SU-DHL-6 (cell line): ENCODE data around the gene DGKG.

Source experiments
- H2AFZ ChIP-seq: fragments of 200-600 bp; sonication (generic); 2 replicates; pipeline ENCODE4 v1.6.1; 2014; ENCODE audit warnings: low read depth, mild to moderate bottlenecking, moderate library complexity, mixed read lengths, antibody characterized with exemption, low read length; ENCODE audit not compliant: severe bottlenecking
- H3F3A ChIP-seq: fragments of 200-600 bp; shearing (Covaris generic); 2 replicates; pipeline ENCODE4 v1.6.0; 2016; ENCODE audit warnings: antibody characterized with exemption, mild to moderate bottlenecking; ENCODE audit not compliant: insufficient read depth
- H3K27ac ChIP-seq: fragments of 200-600 bp; sonication (generic); 2 replicates; pipeline ENCODE4 v1.5.1; 2016; ENCODE audit warnings: low read depth, mild to moderate bottlenecking, low read length, moderate library complexity, mixed read lengths
- H3K27me3 ChIP-seq: fragments of 200-600 bp; sonication (generic), shearing (Covaris generic); 2 replicates; pipeline ENCODE4 v1.6.0; 2014; ENCODE audit warnings: mild to moderate bottlenecking, low read length
- H3K36me3 ChIP-seq: fragments of 200-600 bp; sonication (generic); 2 replicates; pipeline ENCODE4 v1.6.1; 2014; ENCODE audit warnings: mild to moderate bottlenecking, low read length, mixed read lengths
- H3K4me2 ChIP-seq: fragments of 300-600, 200-600 bp; shearing (Covaris generic), sonication (generic); 2 replicates; pipeline ENCODE4 v1.6.0; 2014; ENCODE audit warnings: low read length, low read depth, mild to moderate bottlenecking; ENCODE audit not compliant: poor library complexity, severe bottlenecking
- H3K4me3 ChIP-seq: fragments of 200-600 bp; sonication (generic); 2 replicates; pipeline ENCODE4 v1.5.1; 2014; ENCODE audit warnings: antibody characterized with exemption, low read length, mild to moderate bottlenecking, mixed read lengths; ENCODE audit not compliant: insufficient read depth, poor library complexity, severe bottlenecking
- H3K79me2 ChIP-seq: fragments of 200-600 bp; sonication (generic); 2 replicates; pipeline ENCODE4 v1.6.1; 2014; ENCODE audit warnings: mild to moderate bottlenecking, low read length, moderate library complexity; ENCODE audit not compliant: insufficient read depth
- H3K9ac ChIP-seq: fragments of 200-600 bp; sonication (generic); 2 replicates; pipeline ENCODE4 v1.7.0; 2014; ENCODE audit warnings: mild to moderate bottlenecking, low read length
- H3K9me2 ChIP-seq: fragments of 200-600 bp; sonication (generic); replicated peaks from 2 replicates; pipeline ENCODE4 v1.6.1; 2014; ENCODE audit warnings: low read length; ENCODE audit not compliant: insufficient read depth
- H3K9me3 ChIP-seq: fragments of 200-600 bp; sonication (generic); 2 replicates; pipeline ENCODE4 v1.6.1; 2014; ENCODE audit warnings: low read length, mixed read lengths; ENCODE audit not compliant: insufficient read depth
- H4K20me1 ChIP-seq: fragments of 200-600 bp; sonication (generic); 2 replicates; pipeline ENCODE4 v1.6.1; 2014; ENCODE audit warnings: low read depth, mild to moderate bottlenecking, antibody characterized with exemption, low read length, moderate library complexity, mixed read lengths
- EZH2phosphoT487 ChIP-seq: fragments of 200-600 bp; sonication (generic), shearing (Covaris generic); conservative IDR thresholded peaks from 2 replicates; pipeline ENCODE4 v1.6.1; 2018; ENCODE audit warnings: mild to moderate bottlenecking, antibody characterized with exemption, low read length, moderate library complexity, mixed read lengths
- TF ChIP-seq, protein P1 (sequence below): fragments of 200-600 bp; sonication (generic); IDR thresholded peaks from one replicate; pipeline ENCODE4 v1.5.1; 2017; ENCODE audit warnings: antibody characterized with exemption, mild to moderate bottlenecking, low read length, moderate library complexity; ENCODE audit not compliant: insufficient read depth, poor library complexity, severe bottlenecking

The DGKG gene

GRCh38 chr3:186164696-186165095, 197.3 kb downstream of the DGKG start:
- H4K20me1 ChIP-seq, result no peaks in the 10 kb centered on the region
- H3K4me2 ChIP-seq, result no peak overlapping the region
- H3K79me2 ChIP-seq, result no peaks in the 10 kb centered on the region
- no peaks in the 10 kb centered on the region for H3K9me2 ChIP-seq
- no peak overlapping the region for H2AFZ ChIP-seq
- H3K27ac ChIP-seq, result no peak overlapping the region
- TF ChIP-seq, protein P1, sequence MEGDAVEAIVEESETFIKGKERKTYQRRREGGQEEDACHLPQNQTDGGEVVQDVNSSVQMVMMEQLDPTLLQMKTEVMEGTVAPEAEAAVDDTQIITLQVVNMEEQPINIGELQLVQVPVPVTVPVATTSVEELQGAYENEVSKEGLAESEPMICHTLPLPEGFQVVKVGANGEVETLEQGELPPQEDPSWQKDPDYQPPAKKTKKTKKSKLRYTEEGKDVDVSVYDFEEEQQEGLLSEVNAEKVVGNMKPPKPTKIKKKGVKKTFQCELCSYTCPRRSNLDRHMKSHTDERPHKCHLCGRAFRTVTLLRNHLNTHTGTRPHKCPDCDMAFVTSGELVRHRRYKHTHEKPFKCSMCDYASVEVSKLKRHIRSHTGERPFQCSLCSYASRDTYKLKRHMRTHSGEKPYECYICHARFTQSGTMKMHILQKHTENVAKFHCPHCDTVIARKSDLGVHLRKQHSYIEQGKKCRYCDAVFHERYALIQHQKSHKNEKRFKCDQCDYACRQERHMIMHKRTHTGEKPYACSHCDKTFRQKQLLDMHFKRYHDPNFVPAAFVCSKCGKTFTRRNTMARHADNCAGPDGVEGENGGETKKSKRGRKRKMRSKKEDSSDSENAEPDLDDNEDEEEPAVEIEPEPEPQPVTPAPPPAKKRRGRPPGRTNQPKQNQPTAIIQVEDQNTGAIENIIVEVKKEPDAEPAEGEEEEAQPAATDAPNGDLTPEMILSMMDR, result no peak
- no peak for TF ChIP-seq EZH2phosphoT487
- no peaks in the 10 kb centered on the region for H3K36me3 ChIP-seq
- no peaks in the 10 kb centered on the region for H3K27me3 ChIP-seq
- no peak overlapping the region for H3K9ac ChIP-seq
- no peaks in the 10 kb centered on the region for H3F3A ChIP-seq
- no peak overlapping the region for H3K4me3 ChIP-seq
- no peaks in the 10 kb centered on the region for H3K9me3 ChIP-seq

GRCh38 chr3:186162221-186162620, 199.8 kb downstream of the DGKG start:
- Histone ChIP-seq H3K9me3 (no peaks in the 10 kb centered on the region), H2AFZ (no peak overlapping the region), H3K9ac (no peak overlapping the region), H3F3A (no peaks in the 10 kb centered on the region; the same call in 1 of the 2 replicates), H4K20me1 (no peaks in the 10 kb centered on the region), H3K27ac (no peak overlapping the region), H3K79me2 (no peaks in the 10 kb centered on the region), H3K4me2 (no peak overlapping the region), H3K36me3 (no peaks in the 10 kb centered on the region), H3K9me2 (no peaks in the 10 kb centered on the region), H3K27me3 (no peaks in the 10 kb centered on the region), H3K4me3 (no peak overlapping the region)
- TF ChIP-seq, protein P1, result no peak
- TF ChIP-seq EZH2phosphoT487, result no peak

DNA sequence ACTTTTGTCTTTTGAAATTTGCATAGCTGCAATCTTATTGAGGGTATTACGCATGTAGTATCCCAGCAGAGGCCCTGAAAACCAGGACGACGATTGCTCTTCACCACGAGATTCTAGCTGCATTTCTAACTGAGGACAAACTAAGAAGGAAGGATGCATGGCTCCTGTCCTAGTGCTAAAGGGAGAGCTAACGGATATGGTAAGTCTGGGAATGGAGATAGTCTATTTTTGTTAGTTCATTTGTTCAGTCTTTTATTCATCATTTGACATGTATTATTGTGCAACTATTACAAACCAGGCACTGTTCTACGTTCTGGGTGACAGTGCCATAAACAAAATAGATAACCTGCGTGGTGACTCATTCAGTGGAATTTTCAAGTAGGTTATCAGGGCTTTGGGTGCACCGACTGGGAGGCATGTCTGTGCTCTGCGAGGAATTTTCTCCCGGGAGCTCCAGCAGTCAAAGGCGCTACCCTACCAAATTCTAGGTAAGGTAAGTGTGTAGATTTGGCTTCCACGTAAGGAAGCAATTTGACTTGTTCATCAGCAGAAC, 201.3 kb downstream of the DGKG start:
- no peak overlapping the region for H3K4me2 ChIP-seq
- H3K79me2 ChIP-seq, result no peaks in the 10 kb centered on the region
- H3K9ac ChIP-seq, result no peak overlapping the region
- no peak overlapping the region for H3K4me3 ChIP-seq
- no peaks in the 10 kb centered on the region for H4K20me1 ChIP-seq
- no peaks in the 10 kb centered on the region for H3K27me3 ChIP-seq
- H3K9me2 ChIP-seq, result no peaks in the 10 kb centered on the region
- no peaks in the 10 kb centered on the region; the same call in 1 of the 2 replicates for H3F3A ChIP-seq
- no peaks in the 10 kb centered on the region for H3K9me3 ChIP-seq
- H3K36me3 ChIP-seq, result no peaks in the 10 kb centered on the region
- no peak overlapping the region for H3K27ac ChIP-seq
- no peak overlapping the region for H2AFZ ChIP-seq
- TF ChIP-seq, protein P1, result no peak
- TF ChIP-seq EZH2phosphoT487, result no peak
